IMR-90 (cell line): Measurements from ENCODE around the gene TECTB. TPM values are rescaled to one million over a fixed set of nuclear protein-coding genes. Genes with fewer than 3 reads are reported as not detected.

Source experiments
- ATAC-seq: fragments of 200-7000 bp; cut with Tn5 transposase; 2 replicates; pipeline ENCODE4 v1.9.1; 2020; ENCODE audit warnings: low read depth, mild to moderate bottlenecking, moderate library complexity
- BruUV-seq: library from RNA; stranded (reverse); fragments of 400-500 nt; replicated peaks from 2 replicates; lab custom pipeline; 2021; lab: Mats Ljungman, UMichigan
- CTCF ChIA-PET: fragments of 300-600 bp; formaldehyde crosslinking; extraction: SDS; loops from one replicate; lab custom pipeline; 2021; ENCODE audit warnings: antibody characterized with exemption; lab: Yijun Ruan, JAX
- POLR2A ChIA-PET: fragments of 300-600 bp; sonication (Branson Sonifier 250); formaldehyde crosslinking; loops from one replicate; lab custom pipeline; 2022; ENCODE audit warnings: antibody characterized with exemption; ENCODE audit not compliant: unreplicated experiment; lab: Charles Lee
- DNase-seq: peaks from one replicate; pipeline ENCODE4 v3.0.0; 2013
- H2AFZ ChIP-seq: replicated peaks from 2 replicates; pipeline ENCODE3; 2013; ENCODE audit warnings: low read length, mild to moderate bottlenecking; ENCODE audit not compliant: poor library complexity
- H2AK5ac ChIP-seq: 2 replicates; pipeline ENCODE4 v1.6.1; 2013; ENCODE audit warnings: low read depth, low read length, inconsistent platforms
- H2AK9ac ChIP-seq: replicated peaks from 2 replicates; pipeline ENCODE3; 2013; ENCODE audit warnings: mild to moderate bottlenecking, low read depth, low read length, moderate library complexity; ENCODE audit not compliant: poor library complexity
- H2BK120ac ChIP-seq: 2 replicates; pipeline ENCODE4 v1.6.1; 2013; ENCODE audit warnings: low read depth, low read length, inconsistent platforms
- H2BK15ac ChIP-seq: 3 replicates; pipeline ENCODE4 v1.6.1; 2013; ENCODE audit warnings: low read depth, low read length, inconsistent platforms
- H2BK20ac ChIP-seq: 2 replicates; pipeline ENCODE4 v1.6.1; 2013; ENCODE audit warnings: low read depth, mild to moderate bottlenecking, inconsistent platforms, low read length, moderate library complexity
- H2BK5ac ChIP-seq: 2 replicates; pipeline ENCODE4 v1.6.1; 2013; ENCODE audit warnings: mild to moderate bottlenecking, low read depth, low read length, inconsistent platforms; ENCODE audit not compliant: poor library complexity, severe bottlenecking
- H3K14ac ChIP-seq: replicated peaks from 2 replicates; pipeline ENCODE4 v1.6.1; 2013; ENCODE audit warnings: low read depth, low read length, inconsistent platforms
- H3K18ac ChIP-seq: 2 replicates; pipeline ENCODE4 v1.6.1; 2013; ENCODE audit warnings: low read depth, low read length, control low read depth
- H3K23ac ChIP-seq: 2 replicates; pipeline ENCODE4 v1.6.1; 2013; ENCODE audit warnings: low read depth, low read length, inconsistent platforms
- H3K27ac ChIP-seq: 2 replicates; pipeline ENCODE4 v1.5.1; 2013; ENCODE audit warnings: mild to moderate bottlenecking, control low read depth, low read length; ENCODE audit not compliant: insufficient read depth
- H3K27me3 ChIP-seq: 2 replicates; pipeline ENCODE4 v1.6.1; 2013; ENCODE audit warnings: low read length; ENCODE audit not compliant: control insufficient read depth, insufficient read depth
- H3K36me3 ChIP-seq: 2 replicates; pipeline ENCODE4 v1.6.1; 2013; ENCODE audit warnings: low read length, mixed read lengths; ENCODE audit not compliant: control insufficient read depth, insufficient read depth
- H3K4ac ChIP-seq: 2 replicates; pipeline ENCODE4 v1.6.1; 2013; ENCODE audit warnings: low read depth, low read length, inconsistent platforms
- H3K4me1 ChIP-seq: 2 replicates; pipeline ENCODE4 v1.6.1; 2013; ENCODE audit warnings: low read length, mixed read lengths; ENCODE audit not compliant: control insufficient read depth, insufficient read depth
- H3K4me2 ChIP-seq: 2 replicates; pipeline ENCODE4 v1.6.1; 2013; ENCODE audit warnings: low read depth, mild to moderate bottlenecking, control low read depth, low read length, moderate library complexity
- H3K4me3 ChIP-seq: 2 replicates; pipeline ENCODE4 v1.5.1; 2013; ENCODE audit warnings: low read depth, mild to moderate bottlenecking, control low read depth, low read length, moderate library complexity; ENCODE audit not compliant: insufficient read depth
- H3K56ac ChIP-seq: 2 replicates; pipeline ENCODE4 v1.6.1; 2013; ENCODE audit warnings: low read length, inconsistent platforms; ENCODE audit not compliant: insufficient read depth; ENCODE audit errors: extremely low read depth
- H3K79me1 ChIP-seq, 2 experiments: 2 replicates each; pipeline ENCODE4 v1.6.1; 2013; ENCODE audit warnings: low read length in 2 of 2, inconsistent platforms in 1 of 2, low read depth in 1 of 2
- H3K9ac ChIP-seq: 2 replicates; pipeline ENCODE4 v1.6.1; 2013; ENCODE audit warnings: low read depth, low read length, control low read depth
- H3K9me1 ChIP-seq: 2 replicates; pipeline ENCODE4 v1.6.1; 2013; ENCODE audit warnings: low read length, inconsistent platforms; ENCODE audit not compliant: insufficient read depth
- H3K9me3 ChIP-seq: 2 replicates; pipeline ENCODE4 v1.6.1; 2013; ENCODE audit warnings: low read length; ENCODE audit not compliant: control insufficient read depth, insufficient read depth
- H4K20me1 ChIP-seq: 2 replicates; pipeline ENCODE4 v1.6.1; 2013; ENCODE audit warnings: low read length, inconsistent platforms; ENCODE audit not compliant: insufficient read depth
- H4K5ac ChIP-seq: 2 replicates; pipeline ENCODE4 v1.6.1; 2013; ENCODE audit warnings: mild to moderate bottlenecking, low read depth, low read length, control low read depth
- H4K8ac ChIP-seq, 2 experiments: 2 replicates each; pipeline ENCODE4 v1.6.1; 2013; ENCODE audit warnings: low read depth in 2 of 2, low read length in 2 of 2, control low read depth in 1 of 2, inconsistent platforms in 1 of 2
- H4K91ac ChIP-seq: 2 replicates; pipeline ENCODE4 v1.6.1; 2013; ENCODE audit warnings: low read depth, low read length, inconsistent platforms; ENCODE audit not compliant: insufficient read depth
- BHLHE40 ChIP-seq: fragments of 150-350 bp; IDR thresholded peaks from 2 replicates; pipeline ENCODE4 v1.6.1; 2016; ENCODE audit warnings: mild to moderate bottlenecking, low read depth, low read length
- CEBPB ChIP-seq: IDR thresholded peaks from 2 replicates; pipeline ENCODE4 v1.6.1; 2012; ENCODE audit warnings: low read depth, low read length, improper control_type of control experiment
- CHD1 ChIP-seq: IDR thresholded peaks from 2 replicates; pipeline ENCODE4 v1.6.1; 2012; ENCODE audit warnings: low read depth, low read length, improper control_type of control experiment
- FOS ChIP-seq: fragments of 150-350 bp; IDR thresholded peaks from 2 replicates; pipeline ENCODE4 v1.6.1; 2016; ENCODE audit warnings: low read depth, low read length
- MAFK ChIP-seq: IDR thresholded peaks from 2 replicates; pipeline ENCODE4 v1.6.1; 2012; ENCODE audit warnings: low read depth, low read length, improper control_type of control experiment
- MAZ ChIP-seq: IDR thresholded peaks from 2 replicates; pipeline ENCODE4 v1.6.1; 2012; ENCODE audit warnings: low read depth, mild to moderate bottlenecking, low read length, improper control_type of control experiment, moderate library complexity, borderline replicate concordance
- MXI1 ChIP-seq: IDR thresholded peaks from 2 replicates; pipeline ENCODE4 v1.6.1; 2012; ENCODE audit warnings: low read depth, mild to moderate bottlenecking, low read length, moderate library complexity, borderline replicate concordance
- NFE2L2 ChIP-seq: fragments of 150-350 bp; IDR thresholded peaks from 2 replicates; pipeline ENCODE4 v1.6.1; 2016; ENCODE audit warnings: low read depth, mild to moderate bottlenecking, low read length
- POLR2A ChIP-seq: IDR thresholded peaks from 2 replicates; pipeline ENCODE4 v1.6.1; 2012; ENCODE audit warnings: mild to moderate bottlenecking, low read depth, low read length
- RAD21 ChIP-seq: IDR thresholded peaks from 2 replicates; pipeline ENCODE4 v1.6.1; 2012; ENCODE audit warnings: low read length, improper control_type of control experiment
- RCOR1 ChIP-seq: IDR thresholded peaks from 2 replicates; pipeline ENCODE4 v1.6.1; 2012; ENCODE audit warnings: mild to moderate bottlenecking, low read length, improper control_type of control experiment; ENCODE audit not compliant: insufficient replicate concordance
- RFX5 ChIP-seq: IDR thresholded peaks from 2 replicates; pipeline ENCODE4 v1.8.0; 2012; ENCODE audit warnings: low read depth, mild to moderate bottlenecking, low read length, moderate library complexity
- SMC3 ChIP-seq: fragments of 150-350 bp; IDR thresholded peaks from 2 replicates; pipeline ENCODE4 v1.6.1; 2016; ENCODE audit warnings: low read depth, mild to moderate bottlenecking, antibody characterized with exemption, low read length, moderate library complexity
- WGBS, 2 experiments: methylation state at CpG; one replicate each; pipeline versions ENCODE4 v1.1.5 to v1.1.7; 2013; ENCODE audit warnings: missing lambda C conversion rate in 2 of 2; ENCODE audit not compliant: insufficient read length in 1 of 2; ENCODE audit errors: extremely low coverage in 2 of 2; 5-methylcytosine and 5-hydroxymethylcytosine counted together
- dilution Hi-C: fragments of 300-500 bp; cut with HindIII; formaldehyde crosslinking; loops from one replicate; pipeline ENCODE4 v1.14.3; 2018; ENCODE audit warnings: low sequenced_read_pairs; ENCODE audit not compliant: unreplicated experiment
- in situ Hi-C: fragments of 300-500 bp; cut with MboI; formaldehyde crosslinking; loops from 3 replicates; pipeline ENCODE4 v1.14.3; 2019; ENCODE audit warnings: low sequenced_read_pairs, inconsistent platforms, mixed read lengths
- intact Hi-C: fragments of 100-400 bp; cut with micrococcal nuclease; formaldehyde crosslinking; loops from 2 replicates; pipeline ENCODE4 v1.10.0; 2022
- polyA plus RNA-seq, 3 experiments: library from polyadenylated mRNA; depleted of rRNA; stranded (reverse); fragments of >200 nt; gene quantifications; 2 replicates each; pipeline ENCODE4 v1.2.3, GENCODE V29; 2012; ENCODE audit warnings: low replicate concordance in 1 of 3
- total RNA-seq: library from RNA; depleted of rRNA; stranded (reverse); fragments of >200 nt; gene quantifications from 2 replicates; pipeline ENCODE4 v1.2.3, GENCODE V29; 2012
- TF ChIP-seq, protein P1 (sequence below): fragments of 150-350 bp; IDR thresholded peaks from 2 replicates; pipeline ENCODE4 v1.6.1; 2016; ENCODE audit warnings: low read depth, mild to moderate bottlenecking, low read length, moderate library complexity, borderline replicate concordance
- TF ChIP-seq, protein P2 (sequence below): conservative IDR thresholded peaks from 2 replicates; pipeline ENCODE4 v1.5.1; 2012; ENCODE audit warnings: mild to moderate bottlenecking, low read depth, low read length, improper control_type of control experiment
- TF ChIP-seq, protein P3 (sequence below): fragments of 150-350 bp; IDR thresholded peaks from 2 replicates; pipeline ENCODE4 v1.6.1; 2017; ENCODE audit warnings: mild to moderate bottlenecking, antibody characterized with exemption, low read length, low read depth

Gene TECTB
- total and polyA plus RNA-seq, 2 of the 4 experiments (the other 2 are of a cell fraction) = not detected

DNA sequence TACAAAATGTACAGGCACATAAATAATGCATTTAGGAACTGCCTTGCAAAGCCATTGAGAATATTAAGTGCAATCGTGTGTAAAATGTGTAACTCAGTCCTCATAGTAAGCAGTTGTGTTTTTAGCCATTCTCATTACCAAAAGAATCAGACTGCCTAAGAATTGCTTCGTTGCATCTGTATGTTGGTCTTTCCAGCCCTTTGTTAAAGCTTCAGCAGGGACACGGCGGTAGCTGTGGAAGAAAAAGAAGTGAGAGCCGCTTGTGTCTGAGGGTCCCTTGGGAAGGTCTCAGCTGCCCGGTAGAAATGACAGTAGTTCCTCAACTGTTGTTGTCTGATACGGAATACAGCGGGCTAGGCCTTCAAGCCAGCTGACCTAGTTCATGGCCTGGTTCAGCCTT lies 67.9 kb downstream of the TECTB start:
- TF ChIP-seq, protein P1, sequence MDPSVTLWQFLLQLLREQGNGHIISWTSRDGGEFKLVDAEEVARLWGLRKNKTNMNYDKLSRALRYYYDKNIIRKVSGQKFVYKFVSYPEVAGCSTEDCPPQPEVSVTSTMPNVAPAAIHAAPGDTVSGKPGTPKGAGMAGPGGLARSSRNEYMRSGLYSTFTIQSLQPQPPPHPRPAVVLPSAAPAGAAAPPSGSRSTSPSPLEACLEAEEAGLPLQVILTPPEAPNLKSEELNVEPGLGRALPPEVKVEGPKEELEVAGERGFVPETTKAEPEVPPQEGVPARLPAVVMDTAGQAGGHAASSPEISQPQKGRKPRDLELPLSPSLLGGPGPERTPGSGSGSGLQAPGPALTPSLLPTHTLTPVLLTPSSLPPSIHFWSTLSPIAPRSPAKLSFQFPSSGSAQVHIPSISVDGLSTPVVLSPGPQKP = no peak
- no peak for TF ChIP-seq MAZ
- no peak for TF ChIP-seq MXI1
- TF ChIP-seq POLR2A = no peak
- no peak for TF ChIP-seq CHD1
- no peak for TF ChIP-seq RAD21
- TF ChIP-seq, protein P2, sequence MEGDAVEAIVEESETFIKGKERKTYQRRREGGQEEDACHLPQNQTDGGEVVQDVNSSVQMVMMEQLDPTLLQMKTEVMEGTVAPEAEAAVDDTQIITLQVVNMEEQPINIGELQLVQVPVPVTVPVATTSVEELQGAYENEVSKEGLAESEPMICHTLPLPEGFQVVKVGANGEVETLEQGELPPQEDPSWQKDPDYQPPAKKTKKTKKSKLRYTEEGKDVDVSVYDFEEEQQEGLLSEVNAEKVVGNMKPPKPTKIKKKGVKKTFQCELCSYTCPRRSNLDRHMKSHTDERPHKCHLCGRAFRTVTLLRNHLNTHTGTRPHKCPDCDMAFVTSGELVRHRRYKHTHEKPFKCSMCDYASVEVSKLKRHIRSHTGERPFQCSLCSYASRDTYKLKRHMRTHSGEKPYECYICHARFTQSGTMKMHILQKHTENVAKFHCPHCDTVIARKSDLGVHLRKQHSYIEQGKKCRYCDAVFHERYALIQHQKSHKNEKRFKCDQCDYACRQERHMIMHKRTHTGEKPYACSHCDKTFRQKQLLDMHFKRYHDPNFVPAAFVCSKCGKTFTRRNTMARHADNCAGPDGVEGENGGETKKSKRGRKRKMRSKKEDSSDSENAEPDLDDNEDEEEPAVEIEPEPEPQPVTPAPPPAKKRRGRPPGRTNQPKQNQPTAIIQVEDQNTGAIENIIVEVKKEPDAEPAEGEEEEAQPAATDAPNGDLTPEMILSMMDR = no peak
- no peak for TF ChIP-seq CEBPB
- TF ChIP-seq, protein P3, sequence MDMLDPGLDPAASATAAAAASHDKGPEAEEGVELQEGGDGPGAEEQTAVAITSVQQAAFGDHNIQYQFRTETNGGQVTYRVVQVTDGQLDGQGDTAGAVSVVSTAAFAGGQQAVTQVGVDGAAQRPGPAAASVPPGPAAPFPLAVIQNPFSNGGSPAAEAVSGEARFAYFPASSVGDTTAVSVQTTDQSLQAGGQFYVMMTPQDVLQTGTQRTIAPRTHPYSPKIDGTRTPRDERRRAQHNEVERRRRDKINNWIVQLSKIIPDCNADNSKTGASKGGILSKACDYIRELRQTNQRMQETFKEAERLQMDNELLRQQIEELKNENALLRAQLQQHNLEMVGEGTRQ = no peak
- TF ChIP-seq MAFK = no peak
- no peak for TF ChIP-seq RCOR1
- TF ChIP-seq BHLHE40 = no peak
- no peak for TF ChIP-seq SMC3
- TF ChIP-seq FOS = no peak
- no peak for TF ChIP-seq RFX5
- TF ChIP-seq NFE2L2 = no peak
- Histone ChIP-seq H3K9ac (no peak overlapping the region), H2BK20ac (no peak overlapping the region), H3K23ac (no peak overlapping the region), H3K27ac (no peak overlapping the region), H2BK5ac (no peak overlapping the region), H3K14ac (no peak overlapping the region), H3K79me1 (no peaks in the 10 kb centered on the region), H3K18ac (no peak overlapping the region), H3K9me3 (no peaks in the 10 kb centered on the region), H4K20me1 (no peaks in the 10 kb centered on the region), H2AK5ac (no peak overlapping the region), H4K8ac (no peak overlapping the region), H2BK15ac (no peak overlapping the region), H3K4me1 (no peaks in the 10 kb centered on the region), H2BK120ac (no peak overlapping the region), H3K4ac (no peak overlapping the region), H2AFZ (no peak overlapping the region), H4K91ac (no peak overlapping the region), H4K5ac (no peak overlapping the region), H2AK9ac (no peak overlapping the region), H3K56ac (no peak overlapping the region), H3K4me2 (no peak overlapping the region), H3K27me3 (no peaks in the 10 kb centered on the region), H3K9me1 (no peaks in the 10 kb centered on the region), H3K4me3 (no peak overlapping the region), H3K36me3 (no peaks in the 10 kb centered on the region)
- ChIA-PET POLR2A (no interaction called here), CTCF (no interaction called here)
- ATAC-seq (no peak), DNase-seq (no peak)
- 93% methylated on average over 5 of the region's 8 CpGs; no CpG with 5 or more reads in 1 of the 2 experiments for WGBS, 2 experiments
- in situ Hi-C loops (no loop called here), intact Hi-C loops (no loop called here), dilution Hi-C loops (no loop called here)
- no TSS peak for BruUV-seq
